Measurements from ENCODE around the gene THRB.

GRCh38 chr3:24225385-24225950, 269.2 kb downstream of the THRB start:
- TF ChIP-seq POLR2A (IDR thresholded peaks at IDR 0.05; ENCODE audit: low read depth, low read length) (no peak), TAF1 (IDR thresholded peaks at IDR 0.05; ENCODE audit: low read depth, low read length) (no peak)
